H9 (cell line): ENCODE measurements around the gene TFPI. TPM values are rescaled to one million over a fixed set of nuclear protein-coding genes. Genes with fewer than 3 reads are reported as not detected.

ENCODE experiments used
- DNase-seq: peaks from one replicate; pipeline ENCODE4 v3.0.0-alpha.2; 2017
- H2AFZ ChIP-seq: one replicate; pipeline ENCODE4 v1.6.1; 2013; ENCODE audit warnings: mild to moderate bottlenecking, low read length, control low read depth, moderate library complexity
- H2AK5ac ChIP-seq: 2 replicates; pipeline ENCODE4 v1.6.1; 2013; ENCODE audit warnings: low read length, control low read depth, mixed read lengths; ENCODE audit not compliant: insufficient read length
- H2BK120ac ChIP-seq: one replicate; pipeline ENCODE4 v1.6.1; 2013; ENCODE audit warnings: low read depth, mild to moderate bottlenecking, low read length, control low read depth, inconsistent platforms; ENCODE audit not compliant: poor library complexity, severe bottlenecking
- H2BK12ac ChIP-seq: 2 replicates; pipeline ENCODE4 v1.6.1; 2013; ENCODE audit warnings: low read length, control low read depth, mixed read lengths, low read depth; ENCODE audit not compliant: insufficient read length
- H2BK15ac ChIP-seq: 2 replicates; pipeline ENCODE4 v1.6.1; 2013; ENCODE audit warnings: low read depth, low read length, control low read depth
- H2BK20ac ChIP-seq: one replicate; pipeline ENCODE4 v1.6.1; 2013; ENCODE audit warnings: low read depth, mild to moderate bottlenecking, low read length, control low read depth, inconsistent platforms; ENCODE audit not compliant: poor library complexity, severe bottlenecking
- H2BK5ac ChIP-seq: 2 replicates; pipeline ENCODE4 v1.6.1; 2013; ENCODE audit warnings: low read length, control low read depth, mixed read lengths; ENCODE audit not compliant: insufficient read length
- H3K14ac ChIP-seq: 2 replicates; pipeline ENCODE4 v1.6.1; 2013; ENCODE audit warnings: low read length, control low read depth; ENCODE audit not compliant: insufficient read depth
- H3K18ac ChIP-seq: 2 replicates; pipeline ENCODE4 v1.6.1; 2013; ENCODE audit warnings: low read depth, mild to moderate bottlenecking, mixed read lengths, low read length, control low read depth; ENCODE audit not compliant: insufficient read length
- H3K23ac ChIP-seq: 2 replicates; pipeline ENCODE4 v1.6.1; 2013; ENCODE audit warnings: low read length, control low read depth, mixed read lengths, low read depth; ENCODE audit not compliant: insufficient read length
- H3K23me2 ChIP-seq: 2 replicates; pipeline ENCODE4 v1.6.1; 2013; ENCODE audit warnings: low read depth, mild to moderate bottlenecking, mixed read lengths, low read length, control low read depth; ENCODE audit not compliant: insufficient read length, poor library complexity, severe bottlenecking
- H3K27ac ChIP-seq: 2 replicates; pipeline ENCODE4 v1.5.1; 2013; ENCODE audit warnings: low read length, control low read depth, mixed read lengths, low read depth; ENCODE audit not compliant: insufficient read length
- H3K27me3 ChIP-seq: 2 replicates; pipeline ENCODE4 v1.6.1; 2013; ENCODE audit warnings: low read length, control low read depth, inconsistent platforms; ENCODE audit not compliant: insufficient read depth
- H3K4ac ChIP-seq: 2 replicates; pipeline ENCODE4 v1.6.1; 2013; ENCODE audit warnings: low read depth, mild to moderate bottlenecking, control low read depth, inconsistent platforms, low read length, moderate library complexity
- H3K4me1 ChIP-seq: 2 replicates; pipeline ENCODE4 v1.6.1; 2013; ENCODE audit warnings: low read length, control low read depth, inconsistent platforms; ENCODE audit not compliant: insufficient read depth
- H3K4me2 ChIP-seq: 2 replicates; pipeline ENCODE4 v1.6.1; 2013; ENCODE audit warnings: low read length, control low read depth, mixed read lengths; ENCODE audit not compliant: insufficient read length, insufficient read depth
- H3K56ac ChIP-seq: 2 replicates; pipeline ENCODE4 v1.6.1; 2013; ENCODE audit warnings: low read depth, mild to moderate bottlenecking, mixed read lengths, low read length, control low read depth; ENCODE audit not compliant: insufficient read length
- H3K79me1 ChIP-seq: 2 replicates; pipeline ENCODE4 v1.6.1; 2013; ENCODE audit warnings: low read depth, mild to moderate bottlenecking, moderate library complexity, low read length, control low read depth, inconsistent platforms; ENCODE audit not compliant: insufficient read depth, poor library complexity, severe bottlenecking
- H3K79me2 ChIP-seq: 2 replicates; pipeline ENCODE4 v1.6.1; 2013; ENCODE audit warnings: low read length, control low read depth, inconsistent platforms; ENCODE audit not compliant: insufficient read depth
- H3K9ac ChIP-seq: 2 replicates; pipeline ENCODE4 v1.6.1; 2013; ENCODE audit warnings: low read length, control low read depth, mixed read lengths; ENCODE audit not compliant: insufficient read length; ENCODE audit errors: extremely low read depth
- H3K9me3 ChIP-seq: one replicate; pipeline ENCODE4 v1.6.1; 2013; ENCODE audit warnings: low read depth, low read length, inconsistent platforms; ENCODE audit not compliant: control insufficient read depth
- H3T11ph ChIP-seq: one replicate; pipeline ENCODE4 v1.6.1; 2013; ENCODE audit warnings: mild to moderate bottlenecking, low read length, control low read depth, inconsistent platforms
- H4K20me1 ChIP-seq: one replicate; pipeline ENCODE4 v1.6.1; 2013; ENCODE audit not compliant: control insufficient read depth, insufficient read length, insufficient read depth
- H4K5ac ChIP-seq: 2 replicates; pipeline ENCODE4 v1.6.1; 2013; ENCODE audit warnings: low read depth, mild to moderate bottlenecking, mixed read lengths, low read length, control low read depth; ENCODE audit not compliant: insufficient read length
- H4K8ac ChIP-seq: replicated peaks from 2 replicates; pipeline ENCODE4 v1.6.1; 2013; ENCODE audit warnings: low read length, control low read depth, mixed read lengths, low read depth; ENCODE audit not compliant: insufficient read length
- H4K91ac ChIP-seq: 2 replicates; pipeline ENCODE4 v1.6.1; 2013; ENCODE audit warnings: low read depth, mild to moderate bottlenecking, moderate library complexity, mixed read lengths, low read length, control low read depth; ENCODE audit not compliant: insufficient read length
- H3K27ac Mint-ChIP-seq, 3 experiments: 2 replicates in 2 of 3; 3 replicates in 1 of 3; pipeline ENCODE4 v1.8.0; 2020 to 2021; ENCODE audit warnings: mixed read lengths in 3 of 3, mild to moderate bottlenecking in 1 of 3, moderate library complexity in 1 of 3
- H3K27me3 Mint-ChIP-seq: 2 replicates; pipeline ENCODE4 v1.8.0; 2021; ENCODE audit warnings: low read depth, mild to moderate bottlenecking, moderate library complexity, mixed read lengths
- H3K36me3 Mint-ChIP-seq, 3 experiments: 2 replicates in 2 of 3; 3 replicates in 1 of 3; pipeline ENCODE4 v1.8.0; 2020 to 2021; ENCODE audit warnings: low read depth in 3 of 3, mixed read lengths in 3 of 3; ENCODE audit not compliant: insufficient read depth in 1 of 3
- H3K4me1 Mint-ChIP-seq, 2 experiments: 2 replicates each; pipeline ENCODE4 v1.8.0; 2020; ENCODE audit warnings: mixed read lengths in 2 of 2
- H3K4me3 Mint-ChIP-seq, 2 experiments: 2 replicates in 1 of 2; 3 replicates in 1 of 2; pipeline ENCODE4 v1.8.0; 2020 to 2021; ENCODE audit warnings: mild to moderate bottlenecking in 2 of 2, mixed read lengths in 2 of 2, moderate library complexity in 1 of 2
- H3K9me3 Mint-ChIP-seq, 2 experiments: 2 replicates in 1 of 2; 3 replicates in 1 of 2; pipeline ENCODE4 v1.8.0; 2020; ENCODE audit warnings: mild to moderate bottlenecking in 2 of 2, mixed read lengths in 2 of 2, moderate library complexity in 1 of 2
- CTCF ChIP-seq: fragments of 200-600 bp; sonication (generic); conservative IDR thresholded peaks from 3 replicates; pipeline ENCODE4 v1.8.0; 2021; ENCODE audit warnings: antibody characterized with exemption, mild to moderate bottlenecking
- WGBS: extraction: QIAGEN DNeasy Blood & Tissue Kit; methylation state at CpG from one replicate; pipeline ENCODE4 v1.1.7; 2013; ENCODE audit warnings: missing lambda C conversion rate, low lambda C conversion rate, mixed read lengths; ENCODE audit not compliant: insufficient read length; ENCODE audit errors: extremely low coverage; 5-methylcytosine and 5-hydroxymethylcytosine counted together
- long read RNA-seq: library from polyadenylated mRNA; unstranded; transcript quantifications from one replicate; pipeline ENCODE4 v2.0.0, GENCODE V29; 2020
- total RNA-seq: library from RNA; stranded (reverse); gene quantifications from 2 replicates; pipeline ENCODE4 v1.2.1, GENCODE V29; 2021

TFPI gene
- total RNA-seq, result 5.7 and 5.8 TPM in 2 replicates
- long read RNA-seq, partial matches to known transcripts, result 1 of 23 reads
- long read RNA-seq, other reads (novel, unspliced or antisense), result 17 of 23 reads

- Histone ChIP-seq H3K4ac (no peak within 1 kb of the TSS), H4K20me1 (no peaks in the 10 kb centered on the region), H2AFZ (no peak within 1 kb of the TSS), H4K5ac (no peak within 1 kb of the TSS), H2BK5ac (no peak within 1 kb of the TSS), H4K91ac (no peak within 1 kb of the TSS), H3K4me2 (no peak within 1 kb of the TSS), H2BK12ac (no peak within 1 kb of the TSS), H2AK5ac (no peak within 1 kb of the TSS), H3K14ac (no peak within 1 kb of the TSS), H3K4me1 (no peaks in the 10 kb centered on the region), H2BK120ac (no peak within 1 kb of the TSS), H3K27me3 (no peaks in the 10 kb centered on the region; the same call in 1 of the 2 replicates), H4K8ac (no peak within 1 kb of the TSS), H3K9ac (no peak within 1 kb of the TSS), H3K79me1 (no peaks in the 10 kb centered on the region), H2BK15ac (no peak within 1 kb of the TSS), H3K56ac (no peak within 1 kb of the TSS), H3K18ac (no peak within 1 kb of the TSS), H3K23ac (no peak within 1 kb of the TSS), H3K79me2 (no peaks in the 10 kb centered on the region), H3K9me3 (peaks cover 6% of the 10 kb centered on the region), H3K27ac (peak within 1 kb of the TSS; percentile 56), H3K23me2 (no peaks in the 10 kb centered on the region), H2BK20ac (no peak within 1 kb of the TSS), H3T11ph (no peak within 1 kb of the TSS)
- no peak within 1 kb of the TSS for H3K4me3 Mint-ChIP-seq
- H3K4me1 Mint-ChIP-seq, result peaks cover 9 to 14% of the 10 kb centered on the region in 2 experiments
- H3K27ac Mint-ChIP-seq, result peak within 1 kb of the TSS; percentile 65 to 87 (median 87); a peak in 6 of 7 replicates
- TF ChIP-seq CTCF, result no peak
- H3K27me3 Mint-ChIP-seq, result no peaks in the 10 kb centered on the region
- WGBS, result no CpG with 5 or more reads among the region's 9 CpGs
- peaks cover 12 to 33% (median 15%) of the 10 kb centered on the region in 3 experiments; a peak in 5 of 7 replicates for H3K36me3 Mint-ChIP-seq
- H3K9me3 Mint-ChIP-seq, result peaks cover 5 to 14% of the 10 kb centered on the region in 2 experiments; a peak in 3 of 5 replicates
- DNase-seq, result no peak
Observed at GRCh38 chr2:187554011-187554703, at the start of gene TFPI. Gene TFPI, minus strand, starts transcription at chr2:187554435. Its CDS starts 50,667 bp downstream, at chr2:187503768.
